GM13977 (cell line): ENCODE measurements around the gene FCRL6.

Experiments used
- DNase-seq: peaks from one replicate; pipeline ENCODE4 v3.0.0; 2012; ENCODE audit warnings: low spot score
- CTCF ChIP-seq: IDR thresholded peaks from 2 replicates; pipeline ENCODE4 v1.5.1; 2012; ENCODE audit warnings: mild to moderate bottlenecking, control low read depth; ENCODE audit not compliant: insufficient read depth; ENCODE audit errors: extremely low read depth, missing control alignments
- in situ Hi-C: fragments of 300-500 bp; cut with MboI; formaldehyde crosslinking; loops from one replicate; pipeline ENCODE4 v1.12.0; 2022; ENCODE audit warnings: low sequenced_read_pairs, low pct_unique_long_range_greater_than_20kb, mixed read lengths, inconsistent platforms; ENCODE audit not compliant: unreplicated experiment

FCRL6 gene

GRCh38 chr1:159791461-159791860 lies 10.7 kb upstream of the FCRL6 start:
- no peak for DNase-seq
- in situ Hi-C loops = loop anchor here (5.0 to 25.0 kb wide), 2 partner anchors 101 to 221 kb away; no protein-coding TSS in a partner anchor
- TF ChIP-seq CTCF = no peak

GRCh38 chr1:159795534-159795933 lies 6.6 kb upstream of the FCRL6 start:
- DNase-seq = no peak
- in situ Hi-C loops = loop anchor here (25.0 kb wide), 1 partner anchor 217 kb away; no protein-coding TSS in a partner anchor
- TF ChIP-seq CTCF = no peak

- in situ Hi-C loops = loop anchor here (25.0 kb wide), 1 partner anchor 213 kb away; no protein-coding TSS in a partner anchor
- DNase-seq = peak; percentile 67
- TF ChIP-seq CTCF = peak; percentile 75
These were observed 3.3 kb upstream of the FCRL6 start for GRCh38 chr1:159798893-159799292.

- in situ Hi-C loops = loop anchor here (25.0 kb wide), 1 partner anchor 213 kb away; no protein-coding TSS in a partner anchor
- TF ChIP-seq CTCF = no peak
- DNase-seq = no peak
These were observed 2.6 kb upstream of the FCRL6 start for GRCh38 chr1:159799446-159799985.

GRCh38 chr1:159800177-159800930 lies 1.8 kb upstream of the FCRL6 start:
- TF ChIP-seq CTCF = no peak
- in situ Hi-C loops = no loop called here
- DNase-seq = peak; percentile 18

- DNase-seq = no peak
- in situ Hi-C loops = no loop called here
- no peak for TF ChIP-seq CTCF
These were observed 2.0 kb downstream of the FCRL6 start for GRCh38 chr1:159803956-159804689.
